A673 (cell line): ENCODE data around the gene RPS6KA3. TPM values are rescaled to one million over a fixed set of nuclear protein-coding genes. Genes with fewer than 3 reads are reported as not detected.

ENCODE experiments used
- BruUV-seq: library from RNA; stranded (reverse); fragments of 400-500 nt; replicated peaks from 2 replicates; lab custom pipeline; 2021; lab: Mats Ljungman, UMichigan
- CTCF ChIA-PET: fragments of 300-600 bp; sonication (Branson Sonifier 250); formaldehyde crosslinking; loops from one replicate; lab custom pipeline; 2022; ENCODE audit warnings: antibody characterized with exemption; lab: Charles Lee
- POLR2A ChIA-PET: fragments of 300-600 bp; sonication (Branson Sonifier 250); formaldehyde crosslinking; loops from one replicate; lab custom pipeline; 2022; ENCODE audit warnings: antibody characterized with exemption; ENCODE audit not compliant: low non-redundant PET; lab: Charles Lee
- DNase-seq: peaks from one replicate; pipeline ENCODE4 v3.0.0-alpha.2; 2015; ENCODE audit warnings: low spot score
- H3K27ac ChIP-seq: fragments of 200-600 bp; sonication (generic); 2 replicates; pipeline ENCODE4 v1.5.1; 2016; ENCODE audit warnings: mixed run types, low read depth, mild to moderate bottlenecking, mixed read lengths, antibody characterized with exemption, low read length; ENCODE audit not compliant: poor library complexity, severe bottlenecking
- H3K27me3 ChIP-seq: fragments of 200-600 bp; sonication (generic); replicated peaks from 2 replicates; pipeline ENCODE4 v1.6.1; 2017; ENCODE audit warnings: mixed run types, low read depth, mild to moderate bottlenecking, mixed read lengths, antibody characterized with exemption, low read length; ENCODE audit not compliant: insufficient read depth, poor library complexity
- H3K36me3 ChIP-seq: fragments of 200-600 bp; sonication (generic); 2 replicates; pipeline ENCODE4 v1.6.1; 2016; ENCODE audit warnings: mixed run types, mild to moderate bottlenecking, mixed read lengths, antibody characterized with exemption, low read length; ENCODE audit not compliant: insufficient read depth, poor library complexity, severe bottlenecking
- H3K4me1 ChIP-seq: fragments of 200-600 bp; sonication (generic); 2 replicates; pipeline ENCODE4 v1.6.1; 2017; ENCODE audit warnings: mixed run types, mild to moderate bottlenecking, mixed read lengths, antibody characterized with exemption, low read length; ENCODE audit not compliant: insufficient read depth, poor library complexity, severe bottlenecking
- H3K4me3 ChIP-seq: fragments of 200-600 bp; sonication (generic); 2 replicates; pipeline ENCODE4 v1.5.1; 2016; ENCODE audit warnings: low read depth, mixed run types, mild to moderate bottlenecking, mixed read lengths, low read length; ENCODE audit not compliant: poor library complexity, severe bottlenecking
- H3K9me3 ChIP-seq: fragments of 200-600 bp; sonication (generic); 2 replicates; pipeline ENCODE4 v1.6.1; 2016; ENCODE audit warnings: mixed run types, low read depth, mild to moderate bottlenecking, mixed read lengths, antibody characterized with exemption, low read length; ENCODE audit not compliant: poor library complexity, severe bottlenecking
- CTCF ChIP-seq: fragments of 300-800, 200-600 bp; sonication (generic); conservative IDR thresholded peaks from 2 replicates; pipeline ENCODE4 v1.5.1; 2017; ENCODE audit warnings: low read depth, mild to moderate bottlenecking, antibody characterized with exemption, low read length, moderate library complexity, mixed read lengths
- EZH2 ChIP-seq: fragments of 200-600 bp; sonication (generic); IDR thresholded peaks from 2 replicates; pipeline ENCODE4 v1.6.1; 2017; ENCODE audit warnings: borderline replicate concordance, low read depth, mild to moderate bottlenecking, mixed read lengths, antibody characterized with exemption, low read length; ENCODE audit not compliant: poor library complexity, severe bottlenecking
- intact Hi-C: fragments of 100-400 bp; cut with micrococcal nuclease; formaldehyde crosslinking; loops from one replicate; pipeline ENCODE4 v1.10.0; 2022; ENCODE audit not compliant: unreplicated experiment
- total RNA-seq: library from RNA; stranded (reverse); gene quantifications from 2 replicates; pipeline ENCODE4 v1.2.3, GENCODE V29; 2021

The RPS6KA3 gene
- total RNA-seq, 1 experiment from 2014 or later: 33.6 TPM

GRCh38 chrX:20312018-20312417 is 45.3 kb upstream of the RPS6KA3 start:
- no TSS peak for BruUV-seq
- no peaks in the 10 kb centered on the region for H3K36me3 ChIP-seq
- H3K4me3 ChIP-seq: no peak overlapping the region
- H3K4me1 ChIP-seq: no peaks in the 10 kb centered on the region
- H3K27me3 ChIP-seq: no peaks in the 10 kb centered on the region
- ChIA-PET POLR2A (no interaction called here), CTCF (no interaction called here)
- no peak for DNase-seq
- no peak overlapping the region for H3K27ac ChIP-seq
- H3K9me3 ChIP-seq: no peaks in the 10 kb centered on the region
- TF ChIP-seq CTCF (no peak), EZH2 (no peak)
- intact Hi-C loops: no loop called here

- CTCF ChIA-PET: no interaction called here
- intact Hi-C loops: no loop called here
- Histone ChIP-seq H3K9me3 (no peaks in the 10 kb centered on the region), H3K4me1 (no peaks in the 10 kb centered on the region), H3K4me3 (no peak overlapping the region), H3K27me3 (no peaks in the 10 kb centered on the region), H3K27ac (no peak overlapping the region), H3K36me3 (no peaks in the 10 kb centered on the region)
- TF ChIP-seq EZH2: no peak
- TF ChIP-seq CTCF: no peak
- POLR2A ChIA-PET: no interaction called here
- no peak for DNase-seq
- BruUV-seq: no TSS peak
Measured at GRCh38 chrX:20311505-20311904, 44.8 kb upstream of the RPS6KA3 start.

- TF ChIP-seq EZH2: no peak
- TF ChIP-seq CTCF: no peak
- no TSS peak for BruUV-seq
- Histone ChIP-seq H3K4me3 (no peak overlapping the region), H3K27me3 (no peaks in the 10 kb centered on the region), H3K36me3 (no peaks in the 10 kb centered on the region), H3K4me1 (no peaks in the 10 kb centered on the region), H3K9me3 (no peaks in the 10 kb centered on the region), H3K27ac (no peak overlapping the region)
- DNase-seq: no peak
- intact Hi-C loops: no loop called here
- POLR2A ChIA-PET: no interaction called here
- CTCF ChIA-PET: no interaction called here
Measured at GRCh38 chrX:20309806-20310205, 43.1 kb upstream of the RPS6KA3 start.
